HG03103 (cell line): ENCODE results near the gene ADCY2.

Experiments used
- ATAC-seq: cut with Tn5 transposase; IDR thresholded peaks from one replicate; pipeline ENCODE4 v1.9.1; 2021; ENCODE audit warnings: low read depth; ENCODE audit not compliant: unreplicated experiment

The ADCY2 gene

DNA sequence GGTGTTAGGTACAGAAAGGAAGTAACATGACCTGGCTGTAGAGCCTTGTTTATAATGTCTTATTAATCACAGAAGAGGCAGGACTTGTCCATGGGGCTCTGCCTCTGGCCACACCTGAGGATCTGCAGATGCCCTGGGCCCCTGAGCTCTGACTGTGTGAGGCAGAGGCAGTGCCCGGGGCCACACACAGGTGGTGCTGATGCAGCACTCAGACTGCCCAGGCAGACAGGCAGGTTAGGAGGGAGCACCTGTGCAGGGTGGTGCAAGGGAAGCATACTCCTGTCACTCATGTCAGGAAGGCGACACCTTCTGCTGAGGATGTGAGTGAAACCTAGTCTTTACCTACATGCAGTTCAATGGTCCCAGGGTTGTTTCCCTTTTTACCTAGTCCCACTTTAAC lies 366.3 kb downstream of the ADCY2 start:
- ATAC-seq = peak; percentile 50

DNA sequence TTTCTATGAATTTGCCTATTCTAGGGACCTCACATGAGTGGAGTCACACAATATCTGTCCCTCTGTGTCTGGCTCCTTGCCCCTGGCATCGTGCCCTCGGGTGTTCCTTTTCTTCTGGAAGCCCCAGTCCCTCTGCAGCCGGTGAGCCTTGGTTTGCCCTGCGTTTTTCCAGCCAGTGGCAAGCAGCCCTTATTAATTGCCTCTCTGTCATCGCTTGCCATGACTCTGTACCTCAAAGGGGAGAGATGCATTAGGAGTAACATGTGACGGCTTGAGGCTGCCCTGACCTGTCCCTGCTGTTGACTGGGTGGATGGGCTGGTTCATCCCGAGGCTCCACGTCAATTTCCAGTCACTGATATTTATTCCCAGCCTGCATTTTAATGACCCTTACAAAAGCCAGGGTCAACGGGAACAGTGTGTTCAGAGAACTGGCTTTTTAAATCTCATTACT lies 367.7 kb downstream of the ADCY2 start:
- no peak for ATAC-seq

DNA sequence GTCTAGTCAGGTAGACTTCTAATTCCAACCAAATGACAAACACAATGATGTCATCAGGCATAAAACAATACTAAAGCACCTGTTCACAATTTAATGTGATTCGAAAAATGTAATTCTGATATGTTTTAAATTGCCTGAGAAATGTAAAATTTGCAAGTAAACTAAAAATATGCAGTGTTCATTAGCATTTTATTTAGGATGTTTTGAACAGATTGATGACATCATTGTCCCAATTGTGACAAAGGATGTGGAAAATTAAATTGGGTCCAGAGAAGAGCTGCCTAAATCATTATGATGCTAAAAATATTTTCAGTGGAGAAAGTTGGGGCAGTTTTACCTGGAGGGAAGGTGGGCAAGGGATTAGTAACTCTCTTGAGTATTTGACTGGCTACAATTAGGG lies 368.5 kb downstream of the ADCY2 start:
- ATAC-seq = no peak

DNA sequence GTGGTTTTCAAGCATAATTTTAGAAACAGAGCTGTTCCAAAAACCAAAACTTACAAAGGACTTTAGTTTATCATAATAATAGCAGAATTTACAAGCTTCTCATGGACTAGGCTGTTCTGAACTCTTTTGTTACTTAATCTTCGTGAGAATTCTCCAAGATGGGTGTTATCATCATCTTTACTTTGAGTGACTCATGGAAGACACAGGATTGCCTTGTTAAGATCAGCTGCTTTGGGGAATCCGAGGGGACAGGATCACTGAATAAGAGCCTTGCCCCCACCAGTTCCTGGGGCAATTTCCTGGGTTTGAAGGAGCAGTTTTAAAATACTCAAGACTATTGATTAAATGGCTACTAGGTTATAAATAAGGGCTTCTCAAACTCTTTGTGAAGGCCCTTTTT lies 374.5 kb downstream of the ADCY2 start:
- no peak for ATAC-seq

GRCh38 chr5:7772141-7772540 lies 376.2 kb downstream of the ADCY2 start:
- no peak for ATAC-seq

DNA sequence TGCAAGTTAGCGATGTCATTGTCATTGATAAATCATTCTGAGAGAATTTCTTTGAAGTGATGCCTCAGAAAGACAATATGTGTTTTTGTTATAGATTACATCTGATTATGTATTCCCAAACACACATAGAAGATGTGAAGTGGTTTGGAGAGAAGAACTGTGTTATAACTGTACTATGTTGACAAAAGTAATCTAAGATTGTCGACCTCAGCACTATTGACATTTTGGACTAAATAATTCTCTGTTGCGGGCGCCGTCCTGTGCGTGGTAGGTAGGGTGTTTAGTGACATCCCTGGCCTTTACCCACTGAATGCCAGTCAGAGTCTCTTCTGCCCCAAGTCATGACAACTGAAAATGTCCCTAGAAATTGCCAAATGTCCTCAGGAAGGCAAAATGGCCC lies 377.2 kb downstream of the ADCY2 start:
- no peak for ATAC-seq

DNA sequence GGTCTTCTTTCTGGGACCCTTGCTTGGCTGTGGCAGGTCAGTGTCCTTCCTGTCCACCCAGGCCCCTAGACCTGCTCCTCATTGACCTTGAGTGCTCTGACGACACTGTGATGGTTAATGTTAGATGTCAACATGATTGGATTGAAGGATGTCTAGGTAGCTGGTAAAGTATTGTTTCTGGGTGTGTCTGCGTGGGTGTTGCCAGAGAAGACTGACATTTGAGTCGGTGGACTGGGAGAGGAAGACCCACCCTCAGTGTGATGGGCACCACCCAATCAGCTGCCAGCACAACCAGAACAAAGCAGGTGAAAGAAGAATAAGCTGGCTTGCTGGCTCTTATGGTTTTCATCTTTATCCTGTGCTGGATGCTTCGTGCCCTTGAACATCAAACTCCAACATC lies 380.5 kb downstream of the ADCY2 start:
- ATAC-seq = no peak

DNA sequence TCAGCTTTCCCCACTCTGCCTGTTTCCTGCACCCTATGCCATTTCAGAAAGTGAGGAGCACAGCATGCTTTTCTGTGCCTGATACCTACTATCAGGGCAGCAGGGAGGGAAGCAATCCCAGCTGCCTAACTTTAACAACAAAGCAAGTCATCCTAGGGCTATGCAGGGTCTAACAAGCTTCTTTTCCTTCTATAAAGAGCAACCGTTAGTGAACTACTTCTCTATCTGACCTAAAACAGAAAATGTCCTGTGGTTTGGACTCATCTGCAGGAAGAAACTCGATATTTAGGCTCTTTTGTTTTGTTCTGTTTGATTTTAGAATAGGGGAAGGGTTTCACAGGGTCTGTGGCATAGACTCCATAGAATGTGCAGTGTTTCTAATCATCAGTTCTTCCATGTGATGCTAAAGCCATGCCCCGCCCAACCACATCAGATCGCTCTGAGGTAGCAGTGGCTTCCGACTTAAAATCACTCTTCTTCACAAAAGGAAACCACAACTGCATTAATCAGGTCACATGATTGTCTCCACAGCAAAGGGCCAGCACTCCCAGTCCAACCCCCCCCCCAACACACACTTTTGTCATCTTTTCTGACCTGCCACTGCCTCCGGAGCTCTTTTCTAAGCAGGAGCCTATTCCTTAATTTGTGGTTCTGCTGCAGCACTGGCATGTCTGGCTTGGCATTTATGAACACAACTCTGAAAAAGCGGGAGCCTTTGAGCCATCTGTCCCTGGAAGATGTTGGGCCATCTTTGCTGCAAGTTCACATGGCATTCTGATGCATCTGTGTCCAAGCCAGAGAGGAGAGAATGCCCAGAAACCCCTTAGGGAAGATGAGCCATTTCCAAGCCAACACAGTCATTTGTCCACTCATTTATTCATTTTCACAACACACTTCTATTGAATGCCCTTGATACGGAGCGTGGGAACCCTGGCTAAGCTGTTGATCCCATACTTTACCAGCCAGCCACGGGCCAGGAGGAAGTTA lies 383.4 kb downstream of the ADCY2 start:
- ATAC-seq = peak; percentile 79

GRCh38 chr5:7781899-7782298 lies 386.0 kb downstream of the ADCY2 start:
- ATAC-seq = no peak

DNA sequence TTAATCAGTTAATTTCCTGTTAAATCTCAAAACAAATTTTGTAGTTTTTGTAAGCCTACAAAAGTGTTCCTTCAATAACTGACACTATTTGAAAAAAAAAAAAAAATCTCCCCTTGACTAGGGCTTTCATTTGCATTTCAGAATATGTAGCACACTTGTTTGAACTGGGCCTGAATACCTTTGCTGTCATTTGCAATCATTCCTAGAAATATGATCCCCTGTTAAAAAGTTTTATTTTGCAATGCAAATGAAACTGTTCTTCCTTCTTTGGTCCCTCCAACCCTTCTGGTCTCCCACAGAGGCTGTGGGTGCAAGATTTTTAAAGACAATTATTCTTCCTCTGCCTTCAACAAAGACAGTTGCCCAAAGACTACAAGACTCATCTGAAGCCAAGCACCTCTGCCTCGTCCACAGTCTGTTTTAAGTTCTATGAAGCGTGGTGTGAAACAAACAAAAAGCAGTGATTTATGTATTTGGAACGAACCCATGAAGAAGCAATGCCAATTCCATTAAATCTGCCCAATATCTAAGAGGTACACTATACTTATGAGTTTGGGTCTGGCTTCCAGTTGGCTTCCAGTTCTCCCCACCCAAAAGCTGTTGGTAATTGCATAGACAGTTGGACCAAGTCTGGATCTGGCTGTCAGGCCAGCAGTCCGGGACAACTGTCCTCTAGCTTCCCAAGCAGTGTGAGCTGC lies 388.9 kb downstream of the ADCY2 start:
- ATAC-seq = no peak

DNA sequence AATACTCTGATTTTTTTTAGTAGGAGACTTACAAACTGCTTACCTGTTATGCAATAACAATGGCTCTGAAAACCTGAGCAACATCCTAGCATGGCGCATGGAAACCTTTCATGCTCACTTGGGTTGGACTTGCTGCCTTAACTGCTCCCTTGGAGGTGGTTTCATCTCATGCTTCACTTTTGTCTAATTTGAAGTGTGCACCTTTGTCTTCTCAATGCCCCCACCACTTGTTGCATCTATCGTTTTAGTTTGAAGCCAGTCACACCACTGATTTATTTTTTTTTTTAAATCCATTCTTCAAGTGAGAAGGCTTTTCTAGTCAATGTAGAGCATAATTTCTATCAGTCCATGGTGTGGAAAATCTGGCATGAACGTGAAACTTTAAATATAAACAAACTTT lies 391.8 kb downstream of the ADCY2 start:
- no peak for ATAC-seq

- no peak for ATAC-seq
These were observed 393.6 kb downstream of the ADCY2 start for GRCh38 chr5:7789567-7789966.

DNA sequence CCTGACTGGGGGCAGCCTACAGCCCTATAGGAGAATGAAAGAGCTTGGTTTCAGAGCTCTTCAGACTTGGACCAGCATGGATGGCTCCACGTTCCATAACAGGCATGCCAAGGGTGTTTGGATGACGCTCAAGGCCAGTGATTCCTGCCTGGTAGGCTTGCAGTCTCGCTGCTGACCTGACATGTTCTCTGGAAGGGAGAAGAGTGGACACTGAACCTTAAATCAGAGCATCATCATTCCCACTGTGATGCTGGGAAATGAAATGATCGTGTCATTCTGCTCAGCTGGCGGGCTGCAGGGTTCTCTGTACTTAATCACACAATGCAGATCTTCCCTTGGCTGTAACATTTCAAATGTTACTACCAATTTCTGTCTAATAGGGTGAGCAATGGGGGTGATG lies 398.0 kb downstream of the ADCY2 start:
- ATAC-seq = no peak

GRCh38 chr5:7794311-7794710 lies 398.4 kb downstream of the ADCY2 start:
- peak; percentile 91 for ATAC-seq

- peak; percentile 41 for ATAC-seq
These were observed 398.9 kb downstream of the ADCY2 start for GRCh38 chr5:7794823-7795222.

GRCh38 chr5:7795306-7795705 lies 399.4 kb downstream of the ADCY2 start:
- ATAC-seq = no peak

DNA sequence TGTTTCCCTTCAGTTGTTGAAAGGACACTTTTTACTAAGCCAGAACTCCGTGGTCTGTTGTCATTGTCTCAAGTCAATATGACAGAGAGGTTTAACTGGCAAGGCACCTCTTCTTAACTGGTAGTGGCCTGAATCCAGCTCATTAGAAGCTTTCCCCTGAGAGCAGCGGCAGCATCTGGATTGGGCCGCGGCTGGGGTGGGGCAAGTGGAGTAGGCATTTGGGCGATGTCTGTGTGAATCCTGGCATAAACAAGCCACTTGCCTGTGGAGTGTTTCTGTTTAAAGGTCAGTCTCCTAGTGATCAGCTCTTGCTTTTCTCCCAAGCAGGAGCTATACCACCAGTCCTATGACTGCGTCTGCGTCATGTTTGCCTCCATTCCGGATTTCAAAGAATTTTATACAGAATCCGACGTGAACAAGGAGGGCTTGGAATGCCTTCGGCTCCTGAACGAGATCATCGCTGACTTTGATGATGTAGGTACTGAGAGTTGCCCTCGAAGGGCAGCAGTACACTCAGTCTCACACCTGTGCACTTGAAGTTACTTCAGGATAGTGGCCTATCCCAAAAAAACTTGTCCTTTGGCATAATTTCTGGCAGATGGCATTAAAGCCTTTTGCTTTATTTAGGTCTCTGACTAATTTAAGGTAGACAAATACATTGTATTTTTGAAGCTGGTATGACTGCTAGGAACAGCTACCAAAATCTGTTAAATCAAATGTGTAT lies 406.1 kb downstream of the ADCY2 start:
- ATAC-seq = no peak

- ATAC-seq = no peak
These were observed 406.9 kb downstream of the ADCY2 start for GRCh38 chr5:7802855-7803254.

DNA sequence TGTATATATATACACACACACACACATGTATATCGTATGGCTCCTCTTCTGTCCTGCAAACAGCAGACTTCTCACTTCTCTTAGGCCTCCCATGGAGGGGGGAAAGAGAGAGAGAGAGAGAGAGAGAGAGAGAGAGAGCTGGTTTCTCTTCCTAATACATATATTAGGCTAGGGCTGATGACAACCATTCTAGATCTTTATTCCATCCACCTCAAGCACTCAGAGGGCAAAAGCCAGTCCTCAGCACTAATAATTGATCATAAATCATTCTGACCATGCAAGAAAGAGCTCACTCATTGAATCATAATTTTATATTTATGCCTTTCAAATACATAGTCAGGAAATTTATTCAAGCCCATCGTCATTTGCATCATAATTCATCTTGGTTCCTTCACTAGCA lies 408.0 kb downstream of the ADCY2 start:
- ATAC-seq = no peak

- no peak for ATAC-seq
These were observed 409.4 kb downstream of the ADCY2 start for GRCh38 chr5:7805379-7805778.

DNA sequence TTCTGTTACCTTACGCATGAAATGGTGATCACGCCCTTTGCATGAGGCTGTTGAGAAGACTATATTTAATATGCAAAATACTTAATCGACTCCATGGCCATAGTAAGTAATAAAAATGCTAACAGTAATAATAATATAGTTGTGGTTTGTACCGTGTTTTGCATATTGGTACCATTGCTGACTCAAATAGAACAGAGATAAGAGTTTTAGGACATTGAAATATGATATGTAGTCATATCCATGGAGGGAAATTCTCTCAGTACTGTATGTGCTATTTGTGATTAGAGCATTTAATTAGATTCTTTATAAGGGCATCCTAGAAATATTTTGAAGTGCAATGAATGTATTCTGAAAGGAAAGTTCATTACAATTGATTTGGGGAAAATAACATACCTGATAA lies 413.1 kb downstream of the ADCY2 start:
- no peak for ATAC-seq
